Sigmoid colon (tissue), 7 donors: ENCODE results near the gene ADGRV1. TPM values are rescaled to one million over a fixed set of nuclear protein-coding genes. Genes with fewer than 3 reads are reported as not detected.

Experiments
- DNase-seq: peaks from one replicate; pipeline ENCODE4 v3.0.0-alpha.2; 2019
- H3K27ac ChIP-seq, 4 donors: fragments of 200-600 bp; sonication (generic); one replicate each; pipeline ENCODE4 v1.5.1; 2016 to 2019; ENCODE audit warnings: mild to moderate bottlenecking in 1 of 4
- H3K27me3 ChIP-seq, 3 donors: fragments of 200-600 bp; sonication (generic); one replicate each; pipeline ENCODE4 v1.5.1; 2019; ENCODE audit warnings: mild to moderate bottlenecking in 1 of 3
- H3K36me3 ChIP-seq, 4 donors: fragments of 200-600 bp; sonication (generic); one replicate each; pipeline ENCODE4 v1.5.1; 2016 to 2019
- H3K4me1 ChIP-seq, 4 donors: fragments of 200-600 bp; sonication (generic); one replicate each; pipeline ENCODE4 v1.5.1; 2017 to 2019
- H3K4me3 ChIP-seq, 4 donors: fragments of 200-600 bp; sonication (generic); one replicate each; pipeline ENCODE4 v1.5.1; 2017 to 2019; ENCODE audit warnings: mild to moderate bottlenecking in 2 of 4, moderate library complexity in 1 of 4
- H3K9me3 ChIP-seq, 4 donors: fragments of 200-600 bp in 3 of 4; sonication (generic) in 3 of 4; one replicate each; pipeline versions ENCODE4 v1.5.1 to v1.6.1; 2013 to 2019
- CTCF ChIP-seq, 4 experiments: fragments of 450-650 bp in 3 of 4; fragments of 200-600 bp in 1 of 4; IDR thresholded peaks; one replicate each; pipeline ENCODE4 v1.5.1; 2016 to 2019; ENCODE audit warnings: antibody characterized with exemption in 4 of 4, mild to moderate bottlenecking in 3 of 4, moderate library complexity in 2 of 4
- EP300 ChIP-seq, 4 donors: sonication (generic); formaldehyde crosslinking; IDR thresholded peaks; one replicate each; pipeline ENCODE4 v1.6.1; 2017; ENCODE audit warnings: antibody characterized with exemption in 4 of 4
- POLR2A ChIP-seq, 2 donors: fragments of 450-650 bp; IDR thresholded peaks; one replicate each; pipeline ENCODE4 v1.6.1; 2016; ENCODE audit warnings: antibody characterized with exemption in 2 of 2, mild to moderate bottlenecking in 2 of 2, moderate library complexity in 2 of 2
- POLR2AphosphoS5 ChIP-seq, 4 donors: sonication (generic); formaldehyde crosslinking; IDR thresholded peaks; one replicate each; pipeline ENCODE4 v1.6.1; 2017; ENCODE audit warnings: antibody characterized with exemption in 4 of 4
- WGBS, 2 donors: extraction: QIAGEN DNeasy Blood & Tissue Kit; methylation state at CpG; one replicate each; pipeline ENCODE4 v1.1.7; 2013; 5-methylcytosine and 5-hydroxymethylcytosine counted together
- intact Hi-C: fragments of 100-400 bp; cut with DNase I; formaldehyde crosslinking; loops from one replicate; pipeline ENCODE4 v1.15.1; 2023
- polyA plus RNA-seq, 3 donors: library from polyadenylated mRNA; stranded (reverse); fragments of 200-250 nt; gene quantifications; one replicate each; pipeline ENCODE4 v1.2.3, GENCODE V29; 2013
- total RNA-seq, 4 donors: library from RNA; depleted of rRNA; stranded (reverse); fragments of >200 nt; gene quantifications; one replicate each; pipeline ENCODE4 v1.1.0, GENCODE V29; 2016
- donor health status: healthy with polysubstance abuse.
- donor health status: Bipolar disorder and iron deficiency.
- donor health status: healthy.

The ADGRV1 gene
- total and polyA plus RNA-seq, 7 donors: 0.54 to 2.1 (median 0.74) TPM; not detected in 1

DNA sequence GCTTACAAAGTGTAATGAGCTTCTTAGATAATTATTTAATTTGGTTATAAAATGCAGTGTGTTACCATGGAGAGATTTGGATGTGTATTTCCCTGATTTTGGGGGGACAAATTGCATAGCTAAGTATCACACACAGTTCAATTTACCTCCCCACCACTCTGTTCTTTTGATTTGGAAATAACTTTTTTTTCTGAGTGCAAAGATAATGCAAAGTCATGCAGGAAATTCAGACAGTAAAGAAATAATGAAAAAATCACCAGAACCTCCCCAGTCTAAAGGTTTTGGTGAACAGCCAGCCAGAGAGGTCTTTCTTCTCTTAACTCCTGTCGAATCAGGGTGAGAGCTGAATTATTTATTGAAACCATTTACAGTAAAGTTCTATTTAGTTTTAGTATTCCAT lies 3.2 kb downstream of the ADGRV1 start:
- Histone ChIP-seq H3K27me3 (peaks cover 16 to 45% (median 17%) of the 10 kb centered on the region in 3 donors), H3K27ac (no peak overlapping the region), H3K36me3 (no peaks in the 10 kb centered on the region), H3K4me3 (no peak overlapping the region), H3K4me1 (peaks cover 0 to 12% (median 11%) of the 10 kb centered on the region in 4 donors), H3K9me3 (no peaks in the 10 kb centered on the region)
- WGBS, 2 donors: 59 to 68% methylated on average over 1 of the region's 1 CpG
- TF ChIP-seq POLR2A (IDR thresholded peaks at IDR 0.05) (no peak), CTCF (IDR thresholded peaks at IDR 0.05) (no peak), POLR2AphosphoS5 (IDR thresholded peaks at IDR 0.05) (no peak), EP300 (IDR thresholded peaks at IDR 0.05) (no peak)
- DNase-seq: no peak
- intact Hi-C loops: no loop called here

DNA sequence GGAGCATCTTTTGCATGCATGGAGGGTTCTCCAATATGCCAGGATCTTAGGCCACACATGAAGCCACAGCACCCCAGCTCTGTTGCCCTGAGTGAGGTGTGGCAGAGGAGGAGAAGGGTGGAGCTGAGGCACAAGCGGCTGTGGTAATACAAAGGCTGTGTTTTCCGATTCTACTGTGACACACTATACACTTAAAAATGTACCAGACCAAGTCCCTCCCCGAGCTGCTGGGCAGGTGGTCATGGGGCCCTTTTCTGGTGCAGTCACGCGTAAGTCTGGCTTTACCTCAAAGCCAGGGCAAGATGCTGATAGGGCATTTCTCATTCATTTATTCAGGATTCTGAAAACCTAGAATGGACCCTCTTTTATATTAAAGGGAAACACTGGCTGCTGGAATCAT lies 3.7 kb downstream of the ADGRV1 start:
- intact Hi-C loops: no loop called here
- no peak overlapping the region for H3K4me3 ChIP-seq
- no peak for DNase-seq
- H3K9me3 ChIP-seq: no peaks in the 10 kb centered on the region
- H3K27ac ChIP-seq: no peak overlapping the region
- TF ChIP-seq POLR2A (IDR thresholded peaks at IDR 0.05): no peak
- H3K27me3 ChIP-seq: peaks cover 16 to 39% (median 17%) of the 10 kb centered on the region in 3 donors
- peaks cover 0 to 12% (median 11%) of the 10 kb centered on the region in 4 donors for H3K4me1 ChIP-seq
- WGBS, 2 donors: 44 to 73% methylated on average over 5 of the region's 5 CpGs
- H3K36me3 ChIP-seq: no peaks in the 10 kb centered on the region

- intact Hi-C loops: no loop called here
- Histone ChIP-seq H3K9me3 (no peaks in the 10 kb centered on the region), H3K4me1 (peaks cover 0 to 11% (median 10%) of the 10 kb centered on the region in 4 donors), H3K27ac (no peak overlapping the region), H3K36me3 (no peaks in the 10 kb centered on the region), H3K27me3 (peaks cover 12 to 31% (median 15%) of the 10 kb centered on the region in 3 donors), H3K4me3 (no peak overlapping the region)
- TF ChIP-seq POLR2A (IDR thresholded peaks at IDR 0.05) (no peak), EP300 (IDR thresholded peaks at IDR 0.05) (no peak), CTCF (IDR thresholded peaks at IDR 0.05) (no peak), POLR2AphosphoS5 (IDR thresholded peaks at IDR 0.05) (no peak)
- 63 to 68% methylated on average over 1 of the region's 1 CpG for WGBS, 2 donors
- DNase-seq: no peak
Observed at GRCh38 chr5:90563108-90563507, 4.5 kb downstream of the ADGRV1 start.

- H3K4me3 ChIP-seq: no peak overlapping the region
- no peaks in the 10 kb centered on the region for H3K36me3 ChIP-seq
- peaks cover 0 to 8% (median 0%) of the 10 kb centered on the region in 3 donors for H3K27me3 ChIP-seq
- no peak overlapping the region for H3K27ac ChIP-seq
- no peak for DNase-seq
- H3K4me1 ChIP-seq: no peaks in the 10 kb centered on the region
- peaks cover 0 to 4% (median 0%) of the 10 kb centered on the region in 4 donors for H3K9me3 ChIP-seq
- intact Hi-C loops: no loop called here
- 91 to 94% methylated on average over 3 of the region's 3 CpGs for WGBS, 2 donors
- TF ChIP-seq POLR2AphosphoS5 (IDR thresholded peaks at IDR 0.05) (no peak), EP300 (IDR thresholded peaks at IDR 0.05) (no peak), POLR2A (IDR thresholded peaks at IDR 0.05) (no peak), CTCF (IDR thresholded peaks at IDR 0.05) (no peak)
Observed at GRCh38 chr5:90565491-90565890, 6.9 kb downstream of the ADGRV1 start.

GRCh38 chr5:90569084-90569483 lies 10.5 kb downstream of the ADGRV1 start:
- no peak overlapping the region for H3K4me3 ChIP-seq
- intact Hi-C loops: no loop called here
- TF ChIP-seq EP300 (IDR thresholded peaks at IDR 0.05): no peak
- TF ChIP-seq POLR2AphosphoS5 (IDR thresholded peaks at IDR 0.05): no peak
- no peak for TF ChIP-seq CTCF (IDR thresholded peaks at IDR 0.05)
- TF ChIP-seq POLR2A (IDR thresholded peaks at IDR 0.05): no peak
- H3K4me1 ChIP-seq: no peaks in the 10 kb centered on the region
- no peaks in the 10 kb centered on the region for H3K27me3 ChIP-seq
- WGBS, 2 donors: 86 to 90% methylated on average over 1 of the region's 1 CpG
- H3K9me3 ChIP-seq: peaks cover 0 to 4% (median under 1%) of the 10 kb centered on the region in 4 donors
- no peak for DNase-seq
- H3K36me3 ChIP-seq: no peaks in the 10 kb centered on the region
- no peak overlapping the region for H3K27ac ChIP-seq
